Caco-2 (cell line): ENCODE data around the gene FBXO17. TPM values are rescaled to one million over a fixed set of nuclear protein-coding genes. Genes with fewer than 3 reads are reported as not detected.

Experiments used
- BruUV-seq: library from RNA; stranded (reverse); fragments of 400-500 nt; replicated peaks from 2 replicates; lab custom pipeline; 2021; lab: Mats Ljungman, UMichigan
- CTCF ChIA-PET: fragments of 300-600 bp; sonication (Branson Sonifier 250); formaldehyde crosslinking; loops from one replicate; lab custom pipeline; 2022; ENCODE audit warnings: antibody characterized with exemption; lab: Charles Lee
- POLR2A ChIA-PET: fragments of 300-600 bp; sonication (Branson Sonifier 250); formaldehyde crosslinking; loops from one replicate; lab custom pipeline; 2022; ENCODE audit warnings: antibody characterized with exemption; lab: Charles Lee
- DNase-seq, 2 experiments: peaks; one replicate each; pipeline versions ENCODE4 v3.0.0 to v3.0.0-alpha.2; 2020 to 2022
- H3K27me3 ChIP-seq: replicated peaks from 2 replicates; pipeline ENCODE4 v1.6.0; 2011; ENCODE audit warnings: low read length; ENCODE audit not compliant: control insufficient read depth, insufficient read depth
- H3K36me3 ChIP-seq: 2 replicates; pipeline ENCODE4 v1.5.1; 2011; ENCODE audit warnings: low read length; ENCODE audit not compliant: control insufficient read depth, insufficient read depth
- H3K4me1 ChIP-seq: fragments of 250-450 bp; sonication (Bioruptor Pico); 2 replicates; pipeline ENCODE4 v1.5.1; 2020; ENCODE audit warnings: mild to moderate bottlenecking
- H3K4me3 ChIP-seq: 2 replicates; pipeline ENCODE4 v1.5.1; 2011; ENCODE audit warnings: low read depth, mild to moderate bottlenecking, control low read depth, low read length
- H3K9me3 ChIP-seq: fragments of 250-450 bp; sonication (Bioruptor Pico); 2 replicates; pipeline ENCODE4 v1.5.1; 2020; ENCODE audit warnings: mild to moderate bottlenecking, moderate library complexity
- H3K27ac Mint-ChIP-seq: one replicate; pipeline ENCODE4 v1.8.0; 2022; ENCODE audit warnings: mixed read lengths; ENCODE audit not compliant: unreplicated experiment
- H3K27me3 Mint-ChIP-seq: one replicate; pipeline ENCODE4 v1.8.0; 2022; ENCODE audit warnings: mixed read lengths; ENCODE audit not compliant: insufficient read depth, unreplicated experiment
- H3K36me3 Mint-ChIP-seq: one replicate; pipeline ENCODE4 v1.8.0; 2022; ENCODE audit warnings: mild to moderate bottlenecking, mixed read lengths; ENCODE audit not compliant: insufficient read depth, unreplicated experiment
- H3K4me1 Mint-ChIP-seq: one replicate; pipeline ENCODE4 v1.8.0; 2022; ENCODE audit warnings: low read depth, mixed read lengths; ENCODE audit not compliant: unreplicated experiment
- H3K4me3 Mint-ChIP-seq: one replicate; pipeline ENCODE4 v1.8.0; 2022; ENCODE audit warnings: mild to moderate bottlenecking, moderate library complexity, mixed read lengths; ENCODE audit not compliant: unreplicated experiment
- H3K9me3 Mint-ChIP-seq: one replicate; pipeline ENCODE4 v1.8.0; 2022; ENCODE audit warnings: mixed read lengths; ENCODE audit not compliant: unreplicated experiment
- intact Hi-C: fragments of 100-400 bp; cut with micrococcal nuclease; formaldehyde crosslinking; loops from one replicate; pipeline ENCODE4 v1.10.0; 2022; ENCODE audit not compliant: unreplicated experiment
- total RNA-seq: library from RNA; stranded (reverse); gene quantifications from 2 replicates; pipeline ENCODE4 v1.2.3, GENCODE V29; 2022
- TF ChIP-seq, protein P1 (sequence below), 2 experiments: fragments of 200-600 bp in 1 of 2; IDR thresholded peaks; 1 replicate in 1 of 2; 2 replicates in 1 of 2; pipeline versions ENCODE4 v1.5.1 to v1.8.0; 2011 to 2022; ENCODE audit warnings: antibody characterized with exemption in 1 of 2, control low read depth in 1 of 2, inconsistent platforms in 1 of 2, low read depth in 1 of 2, low read length in 1 of 2, mild to moderate bottlenecking in 1 of 2, moderate library complexity in 1 of 2; ENCODE audit not compliant: insufficient read depth in 1 of 2, severe bottlenecking in 1 of 2, unreplicated experiment in 1 of 2

Gene FBXO17
- total RNA-seq, 1 experiment from 2014 or later = 42.8 TPM

DNA sequence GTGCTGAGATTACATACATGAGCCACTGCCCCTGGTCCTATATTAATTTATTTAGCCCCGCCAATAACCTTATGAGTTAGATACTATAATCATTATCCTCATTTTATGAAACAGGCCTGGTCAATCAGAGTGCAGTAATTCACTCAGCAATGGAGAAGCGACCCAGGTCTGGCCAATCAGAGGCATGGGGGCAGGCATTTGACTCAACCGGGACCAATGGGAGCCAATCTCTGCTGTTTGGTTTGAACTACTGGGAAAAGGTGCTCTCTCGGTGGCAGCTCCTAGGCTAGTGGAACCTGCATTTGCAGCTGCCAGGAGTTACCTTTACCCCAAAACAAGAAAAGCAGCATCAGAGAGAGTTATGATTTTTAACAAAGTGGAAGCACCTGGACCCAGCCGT is 82.7 kb downstream of the FBXO17 start:
- CTCF ChIA-PET = interaction anchor here (0.7 kb wide), 1 partner anchor 38 kb away, joined by 3 read pairs; the partner anchor contains the start of genes MRPS12 and SARS2
- peaks cover 11% of the 10 kb centered on the region for H3K36me3 Mint-ChIP-seq
- intact Hi-C loops = no loop called here

DNA sequence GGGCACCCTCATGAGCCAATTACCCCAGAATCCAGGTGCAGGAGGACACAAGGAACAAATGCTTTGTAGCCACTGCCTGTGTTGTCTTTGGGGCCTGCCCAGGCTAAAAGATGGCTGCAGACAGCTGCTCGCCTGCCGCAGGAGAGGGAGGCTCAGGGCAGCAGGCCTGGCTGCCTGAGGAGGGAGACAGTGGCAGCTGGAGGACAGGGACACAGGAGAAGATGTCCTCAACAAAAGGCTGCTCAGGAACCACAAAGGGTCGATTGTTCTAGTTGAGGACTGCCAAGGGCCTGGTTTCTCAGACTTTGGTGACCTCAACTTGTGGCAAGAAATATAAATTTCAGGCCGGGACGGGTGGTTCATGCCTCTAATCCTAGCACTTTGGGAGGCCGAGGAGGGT is 83.8 kb downstream of the FBXO17 start:
- BruUV-seq = no TSS peak
- TF ChIP-seq, protein P1, sequence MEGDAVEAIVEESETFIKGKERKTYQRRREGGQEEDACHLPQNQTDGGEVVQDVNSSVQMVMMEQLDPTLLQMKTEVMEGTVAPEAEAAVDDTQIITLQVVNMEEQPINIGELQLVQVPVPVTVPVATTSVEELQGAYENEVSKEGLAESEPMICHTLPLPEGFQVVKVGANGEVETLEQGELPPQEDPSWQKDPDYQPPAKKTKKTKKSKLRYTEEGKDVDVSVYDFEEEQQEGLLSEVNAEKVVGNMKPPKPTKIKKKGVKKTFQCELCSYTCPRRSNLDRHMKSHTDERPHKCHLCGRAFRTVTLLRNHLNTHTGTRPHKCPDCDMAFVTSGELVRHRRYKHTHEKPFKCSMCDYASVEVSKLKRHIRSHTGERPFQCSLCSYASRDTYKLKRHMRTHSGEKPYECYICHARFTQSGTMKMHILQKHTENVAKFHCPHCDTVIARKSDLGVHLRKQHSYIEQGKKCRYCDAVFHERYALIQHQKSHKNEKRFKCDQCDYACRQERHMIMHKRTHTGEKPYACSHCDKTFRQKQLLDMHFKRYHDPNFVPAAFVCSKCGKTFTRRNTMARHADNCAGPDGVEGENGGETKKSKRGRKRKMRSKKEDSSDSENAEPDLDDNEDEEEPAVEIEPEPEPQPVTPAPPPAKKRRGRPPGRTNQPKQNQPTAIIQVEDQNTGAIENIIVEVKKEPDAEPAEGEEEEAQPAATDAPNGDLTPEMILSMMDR (IDR thresholded peaks at IDR 0.05; ENCODE audit: insufficient read depth in 1 of 2, low read depth in 1 of 2, low read length in 1 of 2, severe bottlenecking in 1 of 2, unreplicated experiment in 1 of 2) = no peak
- Mint-ChIP-seq H3K4me3 (no peak overlapping the region), H3K27me3 (no peaks in the 10 kb centered on the region), H3K9me3 (no peaks in the 10 kb centered on the region), H3K4me1 (no peaks in the 10 kb centered on the region), H3K27ac (no peak overlapping the region), H3K36me3 (peaks cover 5% of the 10 kb centered on the region)
- DNase-seq = no peak
- Histone ChIP-seq H3K9me3 (no peaks in the 10 kb centered on the region), H3K36me3 (peaks cover 2% of the 10 kb centered on the region), H3K4me1 (peaks cover 6% of the 10 kb centered on the region; the same call in 1 of the 2 replicates), H3K4me3 (no peak overlapping the region), H3K27me3 (no peaks in the 10 kb centered on the region)
- ChIA-PET CTCF (no interaction called here), POLR2A (no interaction called here)
- intact Hi-C loops = no loop called here

More for the DNA sequence above, 82.7 kb downstream of the FBXO17 start:
- Mint-ChIP-seq H3K27me3 (no peaks in the 10 kb centered on the region), H3K9me3 (no peaks in the 10 kb centered on the region), H3K27ac (no peak overlapping the region), H3K4me3 (no peak overlapping the region), H3K4me1 (no peaks in the 10 kb centered on the region)
- peaks cover 2% of the 10 kb centered on the region for H3K36me3 ChIP-seq
- no peaks in the 10 kb centered on the region for H3K9me3 ChIP-seq
- TF ChIP-seq, protein P1 (IDR thresholded peaks at IDR 0.05; ENCODE audit: insufficient read depth in 1 of 2, low read depth in 1 of 2, low read length in 1 of 2, severe bottlenecking in 1 of 2, unreplicated experiment in 1 of 2) = no peak
- POLR2A ChIA-PET = no interaction called here
- DNase-seq = no peak
- BruUV-seq = no TSS peak
- H3K4me1 ChIP-seq = no peaks in the 10 kb centered on the region
- no peak overlapping the region for H3K4me3 ChIP-seq
- H3K27me3 ChIP-seq = no peaks in the 10 kb centered on the region

Other genes with a start within 250 kb of the FBXO17 start
- gene CAPN12, start 231.3 kb downstream of the FBXO17 start, total RNA-seq = 8.8 and 11.0 TPM in 2 replicates
- gene LGALS7, start 202.2 kb downstream of the FBXO17 start, total RNA-seq = not detected in 2 replicates
- not detected in 2 replicates for gene LGALS7B, start 186.5 kb downstream of the FBXO17 start, total RNA-seq
- gene LGALS4, start 162.8 kb downstream of the FBXO17 start, total RNA-seq = 1.6 and 2.2 TPM in 2 replicates
- gene ECH1, start 143.9 kb downstream of the FBXO17 start, total RNA-seq = 150 and 163 TPM in 2 replicates
- gene HNRNPL, start 125.8 kb downstream of the FBXO17 start, total RNA-seq = 443 and 446 TPM in 2 replicates
- gene RINL, start 97.5 kb downstream of the FBXO17 start, total RNA-seq = 1.5 and 1.9 TPM in 2 replicates
- 33.3 and 34.4 TPM in 2 replicates for gene SIRT2, start 76.1 kb downstream of the FBXO17 start, total RNA-seq
- gene NFKBIB, start 75.8 kb downstream of the FBXO17 start, total RNA-seq = 43.9 and 52.6 TPM in 2 replicates
- 0.68 TPM in 1 of 2 replicates, not detected in the other for gene CCER2, start 63.6 kb downstream of the FBXO17 start, total RNA-seq
- 66.6 and 85.1 TPM in 2 replicates for gene SARS2, start 45.0 kb downstream of the FBXO17 start, total RNA-seq
- gene MRPS12, start 44.8 kb downstream of the FBXO17 start, total RNA-seq = 77.9 and 82.5 TPM in 2 replicates
- gene FBXO27, start 56.8 kb upstream of the FBXO17 start, total RNA-seq = 3.4 and 3.8 TPM in 2 replicates
- gene ACP7, start 108.6 kb upstream of the FBXO17 start, total RNA-seq = 0.45 and 0.46 TPM in 2 replicates
- gene PAK4, start 150.0 kb upstream of the FBXO17 start, total RNA-seq = 98.6 and 112 TPM in 2 replicates
- 0.39 and 0.84 TPM in 2 replicates for gene NCCRP1, start 221.2 kb upstream of the FBXO17 start, total RNA-seq
- not detected in 2 replicates for gene SYCN, start 228.5 kb upstream of the FBXO17 start, total RNA-seq